Activated CD8-positive, alpha-beta memory T cell treated with anti-CD3 and anti-CD28 coated beads, Interleukin-2, amount 50 U/mL, for 4 hours (primary cell): Measurements from ENCODE around the gene NPFF.
A peak's percentile ranks its signal among the peaks of the same experiment; 100 is the strongest.

Experiments
- DNase-seq: peaks from one replicate; pipeline ENCODE4 v3.0.0-alpha.2; 2020

NPFF gene

DNA sequence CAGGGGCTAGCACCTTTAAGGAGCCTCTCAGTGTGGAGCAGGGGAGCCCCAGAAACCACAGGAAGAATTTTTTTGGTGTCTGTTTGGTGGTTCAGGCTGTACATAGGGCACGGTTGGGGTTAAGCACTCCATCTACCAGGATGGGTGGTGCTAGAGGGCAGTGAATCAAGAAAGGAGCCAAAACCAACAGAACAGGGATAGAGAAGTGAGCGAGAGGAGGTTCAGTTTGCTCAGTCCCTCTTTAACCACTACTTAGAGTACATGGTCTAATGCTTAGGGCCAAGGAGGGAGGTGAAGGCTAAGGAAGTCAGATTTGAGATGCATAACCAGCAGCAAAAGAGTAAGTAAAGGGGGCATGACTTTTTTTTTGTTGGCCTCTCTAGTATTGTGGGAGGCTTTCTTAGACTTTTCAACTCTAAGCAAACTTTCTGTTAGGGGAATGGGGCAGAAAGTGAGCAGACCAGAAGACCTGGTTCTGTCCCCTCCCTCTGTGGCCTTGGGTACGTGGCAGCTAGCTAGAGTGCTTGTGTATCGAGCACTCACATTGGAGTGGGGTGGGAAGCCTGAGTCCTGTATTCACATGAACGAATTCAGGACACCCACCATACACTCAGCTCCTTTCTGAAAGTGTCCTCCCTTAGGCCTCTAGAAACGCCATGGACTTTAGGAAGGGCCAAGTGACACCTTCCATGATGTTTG lies 6.6 kb upstream of the NPFF start:
- no peak for DNase-seq

GRCh38 chr12:53510181-53510812 lies 3.0 kb upstream of the NPFF start:
- DNase-seq = no peak

DNA sequence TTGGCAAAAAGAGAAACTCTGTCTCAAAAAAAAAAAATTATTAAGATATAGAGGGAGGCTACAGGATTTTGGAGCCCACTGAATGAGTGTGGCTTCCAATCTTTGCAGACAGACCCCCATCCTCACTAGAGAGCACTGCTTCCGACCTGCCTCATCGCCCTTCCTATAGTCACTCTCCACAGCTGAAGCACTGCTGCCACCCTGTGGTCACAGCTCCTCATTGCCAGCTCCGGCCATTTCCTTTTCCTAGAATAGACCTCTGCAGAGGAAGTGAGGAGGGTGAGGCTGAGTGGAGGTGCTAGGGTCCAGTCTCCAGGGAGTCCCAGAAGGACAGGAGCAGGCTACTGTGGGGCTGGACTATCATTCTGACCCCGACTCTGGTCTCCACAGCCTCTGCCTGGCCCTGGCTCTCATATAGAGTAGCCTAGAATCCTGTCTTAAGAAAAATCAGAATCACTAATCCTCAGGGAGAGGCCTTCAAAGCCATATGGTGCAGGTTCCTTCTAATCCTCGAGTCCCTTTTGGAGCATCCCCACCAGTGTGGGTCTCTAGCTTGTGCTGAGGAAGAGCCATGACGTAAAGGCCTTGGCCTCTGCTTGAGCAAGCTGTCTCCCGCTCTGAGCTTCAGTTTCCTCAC lies 1.4 kb upstream of the NPFF start:
- DNase-seq = peak; percentile 83

DNA sequence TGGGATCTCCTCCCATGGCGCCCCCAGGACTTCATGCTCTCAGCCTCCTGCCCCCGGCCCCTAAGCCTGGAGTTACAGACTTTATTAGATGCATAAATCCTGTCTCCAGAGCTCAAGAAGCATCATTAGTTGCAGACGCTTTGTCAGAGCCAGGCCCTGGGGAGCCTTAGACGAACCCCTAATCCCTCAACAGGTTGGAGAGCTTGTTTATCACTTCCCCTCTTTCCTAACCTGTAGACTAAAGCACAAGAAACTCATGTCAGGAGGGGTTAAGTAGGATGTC lies 260 bp upstream of the NPFF start:
- DNase-seq = no peak

GRCh38 chr12:53506450-53506785 lies 866 bp downstream of the NPFF start:
- DNase-seq = no peak

- no peak for DNase-seq
Measured at GRCh38 chr12:53505555-53506449, 1.5 kb downstream of the NPFF start.

DNA sequence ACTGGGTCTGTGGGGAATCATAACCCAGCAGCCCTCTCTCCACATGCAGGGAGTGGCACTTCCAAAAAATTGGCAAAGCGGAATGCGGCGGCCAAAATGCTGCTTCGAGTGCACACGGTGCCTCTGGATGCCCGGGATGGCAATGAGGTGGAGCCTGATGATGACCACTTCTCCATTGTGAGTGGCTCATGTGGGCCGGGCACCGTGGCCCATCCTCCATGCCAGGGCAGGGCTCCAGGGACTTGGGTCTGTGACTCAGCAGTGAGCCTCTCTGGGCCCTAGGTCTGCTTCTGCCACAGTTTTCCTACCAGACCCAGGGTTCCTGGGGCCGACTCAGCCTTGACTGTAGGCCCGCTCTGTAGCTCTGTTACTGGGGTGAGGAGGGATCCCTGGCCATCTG lies 2.2 kb downstream of the NPFF start:
- DNase-seq = no peak

GRCh38 chr12:53504004-53504920 lies 3.0 kb downstream of the NPFF start:
- DNase-seq = no peak

DNA sequence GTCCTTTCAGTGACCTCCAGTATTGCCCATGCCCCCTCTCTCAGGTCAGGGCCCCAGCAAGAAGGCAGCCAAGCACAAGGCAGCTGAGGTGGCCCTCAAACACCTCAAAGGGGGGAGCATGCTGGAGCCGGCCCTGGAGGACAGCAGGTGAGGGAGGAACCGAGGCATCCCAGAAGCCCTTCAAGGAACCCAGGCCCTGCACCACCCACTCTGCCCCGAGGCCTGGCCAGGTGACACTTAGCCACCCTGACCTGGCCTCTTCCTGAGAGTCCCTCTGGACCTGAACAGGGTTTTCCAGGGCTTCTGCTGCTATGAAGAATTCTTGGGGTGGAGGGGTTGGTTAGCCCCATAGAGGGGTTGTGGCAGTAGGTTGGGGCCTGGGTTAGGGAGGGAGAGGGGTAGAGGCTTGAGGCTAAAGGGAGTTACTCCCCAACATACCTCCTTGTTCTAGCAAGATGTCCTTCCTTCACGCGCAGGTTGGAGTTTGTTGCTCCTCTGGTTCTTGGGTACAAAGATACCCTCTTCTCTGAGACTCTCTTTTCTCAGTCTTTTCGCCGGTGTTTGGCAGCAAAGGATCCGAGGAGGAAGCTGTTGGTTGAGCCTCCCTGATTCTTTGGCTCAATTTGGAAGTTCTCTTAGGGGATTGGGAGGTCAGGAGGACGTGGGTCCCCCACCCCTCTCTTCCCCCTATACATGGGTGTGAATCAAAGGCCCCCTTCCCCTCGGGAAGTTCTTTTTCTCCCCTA lies 4.1 kb downstream of the NPFF start:
- no peak for DNase-seq

GRCh38 chr12:53502331-53502730 lies 5.0 kb downstream of the NPFF start:
- DNase-seq = no peak

GRCh38 chr12:53501615-53502181 lies 5.6 kb downstream of the NPFF start:
- no peak for DNase-seq

GRCh38 chr12:53500776-53501614 lies 6.3 kb downstream of the NPFF start, which contains the start of gene TARBP2:
TSS of gene TARBP2 (plus strand) at chr12:53501283. CDS start at chr12:53501409, 126 bp downstream.
- DNase-seq = peak; percentile 97

DNA sequence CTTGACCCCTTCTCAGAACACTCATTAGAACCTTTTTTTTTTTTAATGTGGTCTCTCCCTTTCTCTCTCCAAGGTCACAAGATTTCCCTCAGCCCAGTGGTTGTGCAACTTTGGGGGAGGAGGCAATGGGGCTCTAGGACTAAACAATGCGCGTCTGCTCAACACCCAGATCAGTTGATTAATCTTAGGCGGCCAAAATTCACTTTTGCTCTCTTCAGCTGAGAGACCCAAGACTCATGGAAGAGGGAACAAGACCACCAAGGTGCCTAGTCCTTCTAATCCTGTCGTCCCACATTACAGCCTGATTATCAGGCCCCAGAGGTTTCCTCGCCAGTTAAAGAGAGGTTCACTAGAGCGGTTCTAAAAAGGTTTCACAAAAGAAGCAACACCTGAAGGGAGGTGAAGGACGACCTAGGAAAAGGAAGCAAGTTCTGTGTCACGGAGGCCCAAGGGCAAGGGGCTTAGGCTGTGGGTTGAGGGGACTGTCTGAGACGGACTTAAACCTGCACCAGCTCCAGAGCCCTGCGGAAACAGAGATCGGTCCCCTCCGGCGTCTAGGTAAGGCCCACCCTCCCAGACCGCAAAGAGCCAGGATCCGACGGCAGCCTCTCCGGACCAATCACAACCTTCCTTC lies 7.0 kb downstream of the NPFF start:
- DNase-seq = no peak

DNA sequence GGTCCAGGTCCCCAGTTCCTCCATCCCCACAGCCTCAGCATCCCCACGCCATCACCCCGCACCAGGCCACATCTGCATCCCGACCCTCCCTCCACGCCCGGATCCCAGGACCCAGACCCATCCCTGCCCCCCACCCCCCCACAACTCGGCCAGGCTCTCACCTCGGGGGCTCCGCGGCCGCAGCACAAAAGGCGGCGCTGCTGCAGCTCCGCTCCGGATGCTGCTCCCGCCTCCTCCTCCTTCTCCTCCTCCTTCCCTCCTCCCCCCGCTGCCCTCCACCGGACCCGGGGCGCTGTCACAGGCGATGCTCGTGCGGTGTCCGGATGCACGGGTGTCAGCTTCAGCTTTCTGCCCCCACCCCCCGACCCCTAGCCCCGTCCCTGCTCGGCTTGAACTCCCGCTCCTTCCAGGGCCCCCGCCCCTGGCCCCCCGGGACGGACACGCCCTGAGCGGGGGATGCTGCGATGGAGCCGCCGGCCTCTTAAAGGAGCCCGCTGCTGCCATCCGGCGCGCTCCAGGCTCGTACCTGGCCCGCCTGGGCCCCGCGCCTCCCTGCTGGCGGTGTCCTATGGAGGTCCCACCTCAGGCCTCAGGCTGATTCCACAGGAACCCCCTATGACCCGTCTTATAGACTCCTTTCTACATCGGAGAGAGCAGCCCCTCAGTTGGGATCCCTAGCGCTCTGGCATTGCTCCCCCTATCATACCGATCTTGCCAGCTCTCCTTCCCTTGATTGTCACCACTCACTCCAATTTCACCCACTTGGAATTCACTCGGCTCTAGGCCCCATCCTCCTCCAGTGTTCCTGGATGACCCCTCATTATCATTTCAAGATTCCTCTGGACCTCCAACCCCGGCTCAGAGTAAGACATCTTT lies 7.8 kb downstream of the NPFF start, which contains the start of gene MAP3K12:
MAP3K12 (minus strand) TSS at position 193 of the 876 bp plus-strand sequence. CDS start 12,067 bp downstream, outside the sequence.
- peak; percentile 52 for DNase-seq

DNA sequence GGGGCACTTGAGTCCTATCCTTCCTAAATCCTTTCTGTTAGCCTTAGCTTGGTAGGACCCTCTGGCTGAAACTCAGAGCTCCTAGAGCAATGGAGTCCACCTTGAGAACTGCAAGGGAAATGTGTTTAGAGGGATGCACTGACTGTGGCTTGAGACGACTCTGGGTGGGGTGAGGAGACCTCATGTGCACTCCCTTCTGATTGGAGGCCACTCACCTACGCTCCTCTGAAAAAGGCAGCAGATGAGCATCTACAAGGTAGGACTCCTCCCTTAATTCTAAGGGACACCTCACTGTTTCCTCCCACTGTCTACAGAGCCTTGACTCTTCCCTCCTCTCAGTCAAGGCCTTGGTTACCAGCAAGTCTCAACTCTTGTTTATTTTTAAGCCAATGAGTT lies 9.1 kb downstream of the NPFF start:
- no peak for DNase-seq

GRCh38 chr12:53497461-53497860 lies 9.8 kb downstream of the NPFF start:
- no peak for DNase-seq

DNA sequence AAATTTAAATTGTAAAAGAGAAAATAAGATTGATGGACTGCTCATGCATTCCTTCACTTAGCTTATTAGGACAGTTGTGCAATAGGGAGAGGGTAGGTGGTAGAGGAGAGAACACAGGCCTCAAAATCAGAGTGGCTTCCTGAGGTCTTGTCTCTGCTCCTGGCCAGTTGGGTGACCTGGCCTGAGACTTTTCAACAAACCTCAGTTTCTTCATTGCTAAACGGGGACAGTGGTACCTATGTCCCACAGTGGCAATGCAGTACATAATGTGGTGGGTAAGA lies 10.6 kb downstream of the NPFF start:
- no peak for DNase-seq

GRCh38 chr12:53495903-53496751 lies 11.2 kb downstream of the NPFF start:
- DNase-seq = no peak
